Activated CD4-positive, alpha-beta T cell treated with anti-CD3 and anti-CD28 coated beads for 48 hours (primary cell): ENCODE results near the gene CACNA1C.

Experiments
- DNase-seq: peaks from one replicate; pipeline ENCODE4 v3.0.0-alpha.2; 2020

The CACNA1C gene

GRCh38 chr12:2613326-2614073, 560.7 kb downstream of the CACNA1C start:
- peak; percentile 76 for DNase-seq

- no peak for DNase-seq
These were observed 561.6 kb downstream of the CACNA1C start for GRCh38 chr12:2614341-2614740.

GRCh38 chr12:2615665-2616402, 563.0 kb downstream of the CACNA1C start:
- peak; percentile 13 for DNase-seq

- no peak for DNase-seq
These were observed 564.0 kb downstream of the CACNA1C start for GRCh38 chr12:2616763-2617162.

GRCh38 chr12:2617365-2617764, 564.6 kb downstream of the CACNA1C start:
- DNase-seq: no peak

- no peak for DNase-seq
These were observed 565.7 kb downstream of the CACNA1C start for GRCh38 chr12:2618291-2618995.

GRCh38 chr12:2619136-2619535, 566.3 kb downstream of the CACNA1C start:
- no peak for DNase-seq

- no peak for DNase-seq
These were observed 569.7 kb downstream of the CACNA1C start for GRCh38 chr12:2622460-2622859.

- no peak for DNase-seq
These were observed 570.7 kb downstream of the CACNA1C start for GRCh38 chr12:2623472-2623871.

GRCh38 chr12:2624543-2625288, 571.9 kb downstream of the CACNA1C start:
- DNase-seq: peak; percentile 60

- DNase-seq: no peak
These were observed 572.5 kb downstream of the CACNA1C start for GRCh38 chr12:2625289-2625612.

GRCh38 chr12:2627076-2627834, 574.5 kb downstream of the CACNA1C start:
- no peak for DNase-seq

- no peak for DNase-seq
These were observed 575.0 kb downstream of the CACNA1C start for GRCh38 chr12:2627835-2628191.

GRCh38 chr12:2628401-2628800, 575.6 kb downstream of the CACNA1C start:
- no peak for DNase-seq

GRCh38 chr12:2629051-2629450, 576.3 kb downstream of the CACNA1C start:
- DNase-seq: no peak

- DNase-seq: no peak
These were observed 579.0 kb downstream of the CACNA1C start for GRCh38 chr12:2631653-2632350.

- no peak for DNase-seq
These were observed 580.5 kb downstream of the CACNA1C start for GRCh38 chr12:2633176-2633824.

GRCh38 chr12:2633825-2634200, 581.0 kb downstream of the CACNA1C start:
- DNase-seq: no peak

- DNase-seq: no peak
These were observed 581.7 kb downstream of the CACNA1C start for GRCh38 chr12:2634471-2634870.

- DNase-seq: no peak
These were observed 584.1 kb downstream of the CACNA1C start for GRCh38 chr12:2636741-2637340.

GRCh38 chr12:2637371-2637770, 584.6 kb downstream of the CACNA1C start:
- DNase-seq: no peak
